ENCODE results near the gene ACP3.

Gene ACP3

DNA sequence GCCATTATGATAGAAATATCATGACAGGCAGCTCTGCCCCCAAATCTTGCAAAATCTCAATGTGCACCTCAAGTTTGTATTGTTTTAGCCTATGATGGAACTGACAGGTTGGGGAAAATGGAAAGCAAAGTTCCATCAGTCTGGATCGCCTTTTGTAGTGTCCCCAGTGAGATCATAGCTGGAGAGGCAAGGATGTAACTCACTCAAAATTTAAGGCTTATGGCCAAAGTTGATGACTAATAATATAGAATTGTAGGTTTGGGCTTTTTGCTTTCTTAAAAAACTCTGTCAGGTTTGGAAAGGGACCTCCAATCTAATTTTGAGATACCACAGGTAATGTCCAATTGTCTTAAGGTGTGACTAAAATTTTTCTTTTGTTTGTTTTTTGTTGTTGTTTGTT is 1.4 kb upstream of the ACP3 start:
- no peak for DNase-seq

DNA sequence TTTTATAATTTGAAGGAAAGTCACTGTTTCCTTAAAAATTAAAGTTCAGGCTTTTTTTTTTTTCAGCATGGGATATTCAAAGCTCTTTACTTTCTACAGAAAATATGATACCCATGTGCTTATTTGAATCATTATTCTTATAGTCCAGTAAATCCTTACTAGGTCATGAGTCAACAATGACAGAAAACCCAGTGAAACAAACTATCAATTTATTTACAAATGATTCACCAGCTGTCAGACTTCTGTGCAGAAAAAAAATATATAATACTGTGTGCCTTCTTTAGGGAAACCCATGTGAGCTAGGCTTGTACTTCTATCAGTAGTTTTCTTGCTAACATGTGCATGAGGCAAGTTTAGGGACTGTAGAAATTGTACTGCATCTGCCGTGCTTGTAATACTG is 1.2 kb downstream of the ACP3 start:
- no peak for DNase-seq

DNA sequence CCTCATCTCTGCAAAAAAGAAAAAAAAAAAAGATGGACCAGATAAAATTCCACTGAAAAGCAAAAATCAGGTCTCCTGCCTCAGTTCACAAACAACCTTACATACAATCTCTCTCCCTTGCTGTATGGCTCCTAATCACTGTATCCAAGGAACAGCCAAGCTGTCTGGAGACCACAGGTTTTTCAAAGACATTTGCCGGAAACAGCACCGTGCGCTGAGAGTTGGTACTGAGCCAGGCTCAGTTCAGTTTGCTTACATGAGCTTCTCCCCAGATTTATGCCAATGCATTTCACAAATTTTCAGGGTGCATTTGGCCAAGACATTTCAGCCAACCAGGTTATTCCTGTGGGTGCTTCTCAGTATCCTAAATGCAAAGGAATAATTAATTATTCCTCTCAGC is 4.1 kb downstream of the ACP3 start:
- DNase-seq: no peak

DNA sequence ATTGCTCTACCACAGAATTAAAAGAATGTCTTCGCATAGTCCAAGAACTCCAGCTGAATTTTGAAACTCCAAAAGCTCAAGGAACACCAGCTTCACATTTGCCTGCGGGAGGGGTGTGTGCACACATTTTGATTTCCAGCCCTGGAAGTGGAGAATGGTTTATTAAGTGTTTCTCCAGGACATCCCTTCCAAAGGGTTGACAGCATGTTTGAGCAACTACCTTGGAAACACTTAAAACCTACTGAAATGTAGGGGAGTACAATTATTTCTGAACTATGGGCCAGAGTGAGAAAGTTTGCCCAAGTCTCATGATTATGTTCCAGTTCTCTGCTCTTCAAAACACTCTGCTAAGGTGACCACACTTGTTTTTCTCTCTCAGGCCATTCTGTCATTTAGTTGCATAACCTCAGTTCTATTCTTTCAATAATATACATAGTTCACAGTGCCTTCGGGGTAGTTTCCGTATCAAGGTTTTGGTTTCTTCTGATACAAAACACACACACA is 7.9 kb downstream of the ACP3 start:
- DNase-seq: no peak

DNA sequence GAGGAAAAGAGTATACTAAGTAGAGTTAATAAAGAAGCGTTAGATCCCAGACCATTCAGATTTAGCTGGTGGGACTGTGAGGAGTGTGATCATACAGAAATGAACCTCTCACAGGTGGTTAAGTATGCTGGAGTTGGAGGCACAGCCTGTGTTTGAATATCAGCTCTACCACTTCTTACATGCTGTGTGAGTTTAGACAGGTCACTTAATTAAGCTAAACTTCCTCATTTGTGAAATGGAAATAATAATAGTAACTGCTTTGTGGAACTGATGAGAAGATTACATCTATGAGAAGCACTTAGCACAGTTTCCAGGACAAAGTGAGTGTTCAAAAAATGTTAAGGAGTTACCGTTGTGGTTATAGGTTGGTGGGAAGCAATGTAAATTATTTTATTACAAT is 8.4 kb downstream of the ACP3 start:
- no peak for DNase-seq

DNA sequence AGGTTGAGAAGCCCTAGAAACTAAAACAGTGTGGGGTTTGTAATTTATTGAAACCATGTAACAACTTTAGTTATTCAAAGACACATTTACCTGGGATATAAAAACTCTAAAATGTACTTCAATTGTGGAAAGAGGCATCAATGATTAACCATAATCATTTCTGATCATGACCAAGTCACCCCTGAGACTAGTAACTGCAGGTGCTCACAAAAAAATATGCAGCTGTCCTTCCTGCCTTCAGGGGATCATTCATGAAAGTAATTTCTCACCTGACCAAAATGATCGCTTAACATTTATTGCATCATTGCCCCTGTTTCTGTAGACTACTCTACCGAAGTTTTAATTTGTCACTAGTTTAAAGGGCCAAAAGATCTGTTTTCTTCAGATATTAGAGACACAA is 9.0 kb downstream of the ACP3 start:
- DNase-seq: no peak

DNA sequence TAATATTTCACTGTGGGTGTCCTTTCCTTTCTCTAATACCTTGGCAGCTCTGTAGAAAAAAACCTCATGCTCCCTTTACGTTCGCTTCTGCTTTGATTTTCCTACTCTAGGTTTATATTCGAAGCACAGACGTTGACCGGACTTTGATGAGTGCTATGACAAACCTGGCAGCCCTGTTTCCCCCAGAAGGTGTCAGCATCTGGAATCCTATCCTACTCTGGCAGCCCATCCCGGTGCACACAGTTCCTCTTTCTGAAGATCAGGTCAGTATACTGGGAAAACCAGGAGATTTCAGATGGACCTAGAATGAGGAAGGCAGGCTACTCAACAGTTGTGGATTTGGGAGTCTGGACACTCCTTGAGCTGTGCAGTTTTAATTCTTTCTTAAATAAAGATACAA is 14.9 kb downstream of the ACP3 start:
- no peak for DNase-seq

DNA sequence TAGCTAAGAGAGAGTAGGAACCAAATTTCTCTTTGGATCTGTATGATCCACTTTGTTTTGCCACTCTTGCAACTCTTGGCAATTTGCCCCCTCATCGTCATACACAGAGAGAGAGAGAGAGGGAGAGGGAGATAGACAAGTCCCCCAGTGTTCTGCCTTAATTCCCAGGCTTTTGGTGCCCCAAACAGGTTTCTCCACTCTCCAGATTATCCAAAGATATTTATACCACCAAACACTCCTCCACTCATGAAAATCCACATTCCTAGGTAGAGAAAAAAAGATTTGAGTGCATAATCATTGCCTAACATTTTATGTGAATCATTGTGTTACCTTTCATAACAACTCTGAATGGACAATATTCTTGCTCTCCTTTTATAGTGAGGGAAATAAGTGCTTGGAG is 15.3 kb downstream of the ACP3 start:
- DNase-seq: no peak

DNA sequence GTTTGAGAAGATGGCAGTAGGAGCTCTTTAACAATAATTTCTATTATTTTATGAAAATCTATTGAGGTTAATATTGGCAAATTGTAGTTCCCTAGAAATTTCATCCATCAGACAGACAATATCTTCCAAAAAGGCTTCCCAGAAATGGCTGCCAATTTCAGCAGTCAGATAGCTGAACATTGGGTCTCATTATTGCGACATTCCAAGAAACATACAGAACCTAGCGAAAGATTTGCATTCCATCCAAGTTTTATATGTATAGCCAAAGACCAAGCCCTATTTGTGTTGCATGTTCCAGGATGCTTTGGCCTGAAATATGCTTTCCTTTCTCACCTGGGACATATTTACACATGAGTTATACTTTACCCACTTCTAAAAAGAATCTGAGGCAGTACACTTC is 24.5 kb downstream of the ACP3 start:
- no peak for DNase-seq

DNA sequence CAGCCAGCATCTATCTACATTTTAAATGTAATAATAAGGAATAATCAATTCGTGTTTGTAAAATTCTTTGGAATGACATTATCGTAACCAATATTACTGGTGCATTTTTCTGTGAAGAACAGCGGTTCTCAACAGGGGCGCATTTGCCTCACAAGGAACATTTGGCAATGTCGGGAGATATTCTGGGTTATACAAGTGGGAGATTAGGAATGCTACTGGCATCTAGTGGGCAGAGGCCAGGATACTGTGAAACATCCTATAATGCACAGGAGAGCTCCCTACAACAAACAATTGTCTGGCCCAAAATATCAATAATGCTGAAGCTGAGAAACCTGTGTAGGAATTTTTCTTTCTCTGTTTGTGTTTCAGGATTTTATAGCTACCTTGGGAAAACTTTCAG is 25.0 kb downstream of the ACP3 start:
- DNase-seq: no peak

DNA sequence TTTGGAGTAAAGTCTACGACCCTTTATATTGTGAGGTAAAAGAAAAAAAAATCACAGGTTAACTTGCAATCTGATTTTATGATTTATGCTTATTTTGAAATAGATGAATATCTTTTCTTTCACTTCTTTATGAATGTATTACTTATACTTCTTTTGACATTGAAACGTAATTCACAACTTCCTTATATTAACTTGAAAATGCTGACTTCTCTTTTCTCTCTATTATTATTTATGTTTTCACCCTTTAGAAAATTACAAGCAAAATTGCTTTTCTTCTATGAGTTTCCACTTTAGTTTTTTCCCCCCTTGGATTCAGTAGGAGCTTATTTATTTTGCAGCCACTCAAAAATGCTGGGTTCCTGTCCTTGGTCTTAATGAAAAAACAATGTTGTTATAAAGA is 25.4 kb downstream of the ACP3 start:
- no peak for DNase-seq

DNA sequence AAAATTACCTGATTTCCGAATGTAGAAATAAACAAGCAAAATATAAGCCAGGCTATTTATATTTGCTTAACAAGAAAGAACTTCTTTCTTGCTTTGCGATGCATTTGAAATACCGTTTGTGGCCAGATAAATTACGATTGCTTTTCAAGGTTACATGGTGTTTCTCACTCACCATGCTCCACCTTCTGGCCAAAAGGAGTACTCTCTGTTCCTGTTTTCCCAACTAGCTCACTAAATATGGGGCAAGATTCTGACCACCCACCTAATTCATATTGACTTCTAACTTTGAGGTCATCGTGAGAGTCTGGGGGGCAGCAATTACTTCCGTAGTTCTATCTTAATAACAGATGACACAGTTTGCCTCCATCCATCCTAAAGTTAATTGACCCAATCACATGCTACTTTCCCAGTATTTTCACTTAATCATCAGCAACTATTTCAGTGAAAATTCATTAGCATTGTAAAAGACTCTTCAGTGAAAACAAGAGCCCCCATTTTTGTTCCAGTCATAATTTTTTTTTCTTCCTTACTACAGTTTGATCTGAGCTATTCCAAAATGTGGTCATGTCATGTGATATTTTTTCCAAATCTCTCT is 25.9 kb downstream of the ACP3 start:
- DNase-seq: peak; percentile 49

DNA sequence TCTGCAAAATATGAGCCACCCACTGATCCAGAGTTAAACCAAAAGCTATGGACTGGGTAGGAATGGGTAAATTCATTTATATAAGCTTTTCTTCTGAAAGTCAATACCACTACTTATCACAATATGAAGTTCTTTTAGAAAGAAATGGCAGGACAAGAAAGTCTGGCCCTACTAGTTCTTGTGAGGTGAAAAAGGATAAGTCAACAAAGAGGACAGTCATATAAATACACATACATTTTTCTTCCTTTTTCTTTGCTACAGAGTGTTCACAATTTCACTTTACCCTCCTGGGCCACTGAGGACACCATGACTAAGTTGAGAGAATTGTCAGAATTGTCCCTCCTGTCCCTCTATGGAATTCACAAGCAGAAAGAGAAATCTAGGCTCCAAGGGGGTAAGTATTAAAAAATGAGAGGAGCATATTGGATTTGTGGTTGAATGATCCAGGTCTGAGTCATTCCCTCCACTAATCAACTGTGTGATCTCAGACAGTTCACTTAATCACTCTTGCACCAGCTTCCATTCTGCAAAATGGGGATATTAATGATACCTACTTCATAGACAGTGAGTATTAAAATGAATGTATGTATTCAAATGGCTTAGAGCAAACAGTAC is 27.6 kb downstream of the ACP3 start:
- DNase-seq: peak; percentile 59

DNA sequence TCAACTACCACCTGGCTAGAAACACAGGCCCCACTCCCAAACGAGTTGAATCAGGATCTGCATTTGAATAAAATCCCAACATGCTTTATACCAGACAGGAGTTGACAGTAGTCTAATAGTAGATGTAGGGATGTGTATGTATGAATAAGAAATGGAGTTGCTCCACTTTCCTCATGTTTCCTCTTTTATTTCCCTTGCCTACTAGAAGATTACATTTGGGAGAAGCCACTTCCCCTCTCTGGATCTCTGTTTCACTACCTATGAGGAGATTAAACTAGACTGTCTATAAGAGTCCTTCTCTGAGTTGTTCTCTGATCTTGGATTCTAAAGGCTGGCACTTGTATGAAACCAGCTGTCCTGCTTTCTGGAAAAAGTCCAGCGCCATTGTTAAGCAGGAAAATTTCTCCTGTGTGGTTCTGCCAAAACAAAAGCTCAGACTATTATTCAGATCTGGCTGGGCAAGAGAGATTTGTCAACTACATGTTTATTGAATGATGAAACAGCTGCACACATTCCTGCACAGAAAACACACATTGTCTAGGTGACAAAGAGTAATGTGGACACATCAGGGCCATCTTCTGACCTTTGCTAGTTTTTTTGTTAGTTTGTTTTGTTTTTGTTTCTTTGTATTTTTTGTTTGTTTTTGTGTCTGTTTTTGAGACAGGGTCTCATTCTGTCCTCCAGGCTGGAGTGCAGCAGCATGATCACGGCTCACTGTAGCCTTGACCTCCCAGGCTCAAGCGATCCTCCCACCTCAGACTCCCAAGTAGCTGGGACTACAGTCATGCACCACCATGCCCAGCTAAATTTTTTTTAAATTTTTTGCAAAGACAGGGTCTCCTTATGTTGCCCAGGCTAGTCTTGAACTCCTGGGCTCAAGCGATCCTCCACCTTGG is 29.9 kb downstream of the ACP3 start:
- peak; percentile 53 for DNase-seq

DNA sequence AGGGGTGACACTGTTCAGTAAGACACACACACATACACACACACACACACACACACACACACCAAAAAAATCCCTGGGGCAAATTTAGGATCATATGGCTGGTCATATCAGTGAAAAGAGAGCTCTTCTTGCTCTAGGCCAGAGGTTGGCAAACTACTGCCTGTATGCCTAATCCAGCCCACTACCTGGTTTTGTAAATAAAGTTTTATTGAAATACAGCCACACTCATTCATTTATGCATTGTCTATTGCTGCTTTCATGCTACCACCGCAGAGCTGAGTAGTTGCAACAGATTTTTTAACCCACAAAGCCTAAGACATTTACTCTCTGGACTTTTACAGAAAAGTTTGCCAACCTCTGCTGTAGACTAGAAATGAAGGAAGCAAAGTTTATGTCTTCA is 30.6 kb downstream of the ACP3 start:
- DNase-seq: no peak

DNA sequence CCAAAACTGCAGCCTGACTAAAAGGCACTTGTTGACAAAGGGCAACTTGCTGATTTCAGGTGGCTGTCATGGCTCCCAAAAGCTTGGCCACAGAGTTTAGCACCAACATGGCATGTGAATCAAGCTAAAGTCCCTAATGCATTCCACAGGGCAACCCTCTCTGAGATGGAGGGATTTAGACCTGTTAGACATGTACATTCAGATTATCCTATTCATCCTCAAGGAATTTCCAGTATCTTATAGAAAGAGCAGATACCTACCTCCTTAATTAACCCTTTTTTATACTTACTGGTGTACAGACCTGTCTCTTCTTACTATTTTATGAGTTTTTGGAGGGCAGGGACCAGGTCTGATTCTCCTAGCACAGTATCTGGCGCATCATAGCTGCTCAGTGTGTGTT is 31.3 kb downstream of the ACP3 start:
- no peak for DNase-seq

DNA sequence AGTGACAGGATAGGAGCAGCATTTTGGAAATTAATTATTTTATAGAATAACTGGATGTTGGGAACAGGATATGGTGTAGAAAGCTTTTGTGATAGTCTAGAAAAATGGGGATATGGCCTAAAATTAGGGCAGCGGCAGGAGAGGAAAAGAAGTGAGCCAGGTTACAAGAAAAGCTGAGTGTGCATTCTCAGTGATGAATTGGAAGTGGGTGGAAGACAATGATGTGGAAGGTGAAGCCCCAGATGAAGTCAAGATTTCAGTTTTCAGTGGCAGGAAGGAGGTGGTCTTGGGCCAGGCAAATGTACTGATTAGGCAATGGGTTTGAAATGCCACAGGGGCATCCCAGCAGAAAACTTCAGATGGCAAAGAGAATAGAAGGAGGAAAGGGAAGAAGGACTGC is 33.6 kb downstream of the ACP3 start:
- DNase-seq: no peak

DNA sequence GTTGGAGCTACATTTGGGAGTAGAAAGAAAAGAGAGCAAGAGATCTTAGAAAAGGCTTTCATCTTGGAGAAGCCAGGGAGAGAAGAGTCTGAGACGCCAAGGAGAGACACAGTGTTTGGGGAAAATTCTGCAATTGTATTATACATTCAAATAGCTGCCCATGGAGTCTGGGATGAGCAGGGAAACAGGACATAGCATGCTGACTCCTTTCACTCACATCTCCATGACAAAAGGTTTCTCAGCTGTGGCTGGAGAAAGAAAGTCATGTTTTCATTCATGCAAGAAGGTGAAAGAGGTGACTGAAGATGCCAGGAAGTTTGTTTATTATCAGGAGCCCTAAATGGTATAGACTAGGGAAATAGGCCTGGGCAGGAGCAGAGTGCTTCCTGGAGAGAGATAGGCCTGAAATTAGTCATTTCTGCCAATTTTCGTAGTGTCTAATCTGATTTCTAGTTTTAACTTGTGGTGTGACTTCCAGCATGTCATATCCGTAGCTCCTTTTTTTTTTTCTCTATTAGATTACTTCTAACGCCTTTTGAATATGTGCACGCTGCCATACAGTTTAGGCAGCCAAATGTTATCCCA is 34.1 kb downstream of the ACP3 start:
- DNase-seq: no peak

DNA sequence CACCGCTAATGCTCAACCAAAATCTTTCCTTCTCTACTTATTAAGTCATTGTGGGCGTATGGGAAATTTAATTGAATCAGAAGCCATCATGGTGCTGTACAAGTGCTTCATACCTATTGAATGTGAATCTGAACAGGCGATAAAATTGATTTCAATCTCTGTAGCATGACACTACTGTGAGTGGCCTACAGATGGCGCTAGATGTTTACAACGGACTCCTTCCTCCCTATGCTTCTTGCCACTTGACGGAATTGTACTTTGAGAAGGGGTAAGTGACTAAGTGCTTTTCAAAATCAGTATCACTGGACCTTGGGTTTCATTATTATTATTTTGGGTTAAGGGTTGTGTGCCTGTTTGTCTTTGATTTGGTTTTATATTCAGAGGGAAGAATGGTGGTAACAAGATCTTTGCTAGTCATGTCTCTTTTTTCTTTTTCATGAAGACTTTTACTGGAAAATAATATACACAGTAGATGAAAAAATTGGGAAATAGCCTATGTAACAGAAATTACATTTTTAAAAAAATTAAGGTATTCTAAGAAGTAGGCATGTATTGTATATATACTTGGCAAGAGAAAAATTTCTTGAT is 35.4 kb downstream of the ACP3 start:
- DNase-seq: peak; percentile 67

DNA sequence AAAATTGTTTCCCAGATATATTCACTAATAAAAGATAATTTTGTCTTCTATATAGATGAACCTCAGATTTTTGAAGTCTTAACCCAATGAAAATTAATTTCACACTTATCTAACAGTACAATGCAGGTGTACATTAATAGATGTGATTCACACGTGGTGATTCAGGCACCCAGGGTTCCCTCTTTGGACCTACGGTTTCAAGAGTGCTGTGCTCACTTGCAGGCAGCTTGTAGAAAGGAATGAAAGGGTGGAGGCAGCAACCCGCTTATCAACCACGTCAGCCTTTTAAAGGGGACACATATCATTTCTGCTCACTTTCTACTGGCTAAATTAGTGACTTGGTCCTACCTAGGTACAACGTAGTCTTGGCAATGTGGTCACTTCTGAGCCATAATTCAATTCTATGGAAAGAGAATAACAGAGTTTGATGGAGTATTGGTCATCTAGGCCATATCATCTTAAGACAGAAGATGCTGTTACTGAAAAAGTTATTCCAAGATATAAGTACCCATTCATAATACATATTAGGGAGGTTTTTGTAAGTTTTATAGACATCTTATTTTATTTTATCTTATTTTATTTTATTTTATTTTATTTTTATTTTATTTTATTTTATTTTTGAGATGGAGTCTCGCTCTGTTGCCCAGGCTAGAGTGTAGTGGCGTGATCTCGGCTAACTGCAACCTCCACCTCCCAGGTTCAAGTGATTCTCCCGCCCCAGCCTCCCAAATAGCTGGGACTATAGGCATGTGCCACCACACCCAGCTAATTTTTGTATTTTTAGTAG is 37.9 kb downstream of the ACP3 start:
- no peak for DNase-seq

DNA sequence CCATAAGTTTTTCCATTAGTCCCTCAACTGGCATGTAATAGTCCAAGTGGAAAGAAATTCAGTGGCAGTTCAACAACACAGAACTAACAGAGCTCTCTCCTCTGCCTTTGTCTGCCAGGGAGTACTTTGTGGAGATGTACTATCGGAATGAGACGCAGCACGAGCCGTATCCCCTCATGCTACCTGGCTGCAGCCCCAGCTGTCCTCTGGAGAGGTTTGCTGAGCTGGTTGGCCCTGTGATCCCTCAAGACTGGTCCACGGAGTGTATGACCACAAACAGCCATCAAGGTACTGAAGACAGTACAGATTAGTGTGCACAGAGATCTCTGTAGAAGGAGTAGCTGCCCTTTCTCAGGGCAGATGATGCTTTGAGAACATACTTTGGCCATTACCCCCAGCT is 39.4 kb downstream of the ACP3 start:
- no peak for DNase-seq

DNA sequence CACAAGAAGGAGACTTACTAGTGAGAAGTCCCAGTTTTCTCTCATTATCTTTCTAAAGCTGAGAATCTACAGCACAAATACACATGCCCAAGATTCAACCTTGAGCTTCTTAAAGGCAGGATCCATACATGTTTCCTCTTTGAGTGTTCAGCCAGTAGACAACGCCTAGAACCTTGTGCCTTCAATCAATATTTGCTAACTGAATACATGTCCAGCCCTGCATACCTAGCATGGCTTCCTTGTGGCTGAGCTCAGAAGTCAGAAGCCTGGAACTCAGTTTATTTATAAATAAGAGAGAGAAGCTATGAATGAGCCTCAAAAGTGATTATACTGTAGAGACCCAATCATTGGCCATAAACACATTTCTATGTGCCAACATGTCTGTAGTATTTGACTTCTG is 43.5 kb downstream of the ACP3 start:
- no peak for DNase-seq
